Endothelial cell of umbilical vein (primary cell): ENCODE measurements around the gene ZSWIM6. TPM values are rescaled to one million over a fixed set of nuclear protein-coding genes. Genes with fewer than 3 reads are reported as not detected.

Source experiments
- BruUV-seq: library from RNA; stranded (reverse); fragments of 400-500 nt; replicated peaks from 2 replicates; lab custom pipeline; 2021; lab: Mats Ljungman, UMichigan
- CTCF ChIA-PET: fragments of 300-600, 350-600 bp; sonication (Branson Sonifier 250); formaldehyde crosslinking; loops from one replicate; lab custom pipeline; 2021; ENCODE audit warnings: antibody characterized with exemption, inconsistent platforms; lab: Charles Lee
- POLR2A ChIA-PET: fragments of 300-600, 350-600 bp; sonication (Branson Sonifier 250); formaldehyde crosslinking; loops from one replicate; lab custom pipeline; 2021; ENCODE audit warnings: antibody characterized with exemption, inconsistent platforms; lab: Charles Lee
- DNase-seq: peaks from one replicate; pipeline ENCODE4 v3.0.0-alpha.2; 2011; ENCODE audit warnings: low read depth, low spot score
- FAIRE-seq: peaks from 2 replicates; lab custom pipeline; 2011; peaks lifted over from hg19 to GRCh38; lab: Jason Lieb, UNC
- H2AFZ ChIP-seq: 2 replicates; pipeline ENCODE4 v1.6.0; 2012; ENCODE audit warnings: low read depth, low read length, control low read depth, inconsistent platforms
- H3K27ac ChIP-seq: 2 replicates; pipeline ENCODE4 v1.5.1; 2011; ENCODE audit warnings: low read depth, mild to moderate bottlenecking, control low read depth, low read length, moderate library complexity; ENCODE audit not compliant: insufficient read depth
- H3K27me3 ChIP-seq, 2 experiments: 2 replicates each; pipeline versions ENCODE4 v1.6.0 to v1.6.1; 2011; ENCODE audit warnings: low read length in 2 of 2, mixed read lengths in 1 of 2; ENCODE audit not compliant: control insufficient read depth in 2 of 2, insufficient read depth in 2 of 2
- H3K36me3 ChIP-seq, 2 experiments: 2 replicates in 1 of 2; 3 replicates in 1 of 2; pipeline ENCODE4 v1.5.1; 2011; ENCODE audit warnings: low read length in 2 of 2, mild to moderate bottlenecking in 1 of 2, moderate library complexity in 1 of 2; ENCODE audit not compliant: control insufficient read depth in 2 of 2, insufficient read depth in 2 of 2; ENCODE audit errors: extremely low read depth in 1 of 2
- H3K4me1 ChIP-seq: 3 replicates; pipeline ENCODE4 v1.5.1; 2011; ENCODE audit warnings: mild to moderate bottlenecking, low read length; ENCODE audit not compliant: control insufficient read depth, insufficient read depth; ENCODE audit errors: extremely low read depth
- H3K4me2 ChIP-seq: 2 replicates; pipeline ENCODE4 v1.6.1; 2011; ENCODE audit warnings: low read length, control low read depth, mixed read lengths; ENCODE audit not compliant: insufficient read depth
- H3K4me3 ChIP-seq, 3 experiments: fragments of 200-600 bp in 1 of 3; sonication (generic), shearing (Covaris generic) in 1 of 3; replicated peaks in 1 of 3; 2 replicates each; pipeline ENCODE4 v1.5.1; 2011 to 2016; ENCODE audit warnings: control low read depth in 3 of 3, low read length in 3 of 3, mild to moderate bottlenecking in 2 of 3, inconsistent platforms in 1 of 3, low read depth in 1 of 3, moderate library complexity in 1 of 3; ENCODE audit not compliant: insufficient read depth in 1 of 3
- H3K79me2 ChIP-seq: 2 replicates; pipeline ENCODE4 v1.6.0; 2012; ENCODE audit warnings: low read length, inconsistent platforms; ENCODE audit not compliant: control insufficient read depth, insufficient read depth
- H3K9ac ChIP-seq: replicated peaks from 2 replicates; pipeline ENCODE3; 2011; ENCODE audit warnings: low read length, control low read depth; ENCODE audit not compliant: insufficient read depth; ENCODE audit errors: extremely low read depth
- H3K9me1 ChIP-seq: replicated peaks from 3 replicates; pipeline ENCODE4 v1.6.0; 2011; ENCODE audit warnings: mild to moderate bottlenecking, low read length; ENCODE audit not compliant: control insufficient read depth, insufficient read depth; ENCODE audit errors: extremely low read depth
- H3K9me3 ChIP-seq: replicated peaks from 2 replicates; pipeline ENCODE4 v1.5.1; 2012; ENCODE audit warnings: low read length, inconsistent platforms; ENCODE audit not compliant: control insufficient read depth, insufficient read depth
- H4K20me1 ChIP-seq: replicated peaks from 2 replicates; pipeline ENCODE3; 2011; ENCODE audit warnings: mild to moderate bottlenecking, low read length; ENCODE audit not compliant: control insufficient read depth, insufficient read depth; ENCODE audit errors: extremely low read depth
- CTCF ChIP-seq, 2 donors: IDR thresholded peaks; 1 replicate in 1 of 2; 2 replicates in 1 of 2; pipeline ENCODE4 v1.5.1; 2011; ENCODE audit warnings: low read length in 2 of 2, mild to moderate bottlenecking in 2 of 2, moderate library complexity in 2 of 2, control low read depth in 1 of 2, inconsistent platforms in 1 of 2, low read depth in 1 of 2; ENCODE audit not compliant: insufficient read depth in 1 of 2; ENCODE audit errors: extremely low read depth in 1 of 2
- EZH2 ChIP-seq: IDR thresholded peaks from 2 replicates; pipeline ENCODE4 v1.6.1; 2012; ENCODE audit warnings: borderline replicate concordance, low read depth, mild to moderate bottlenecking, moderate library complexity, low read length, inconsistent platforms; ENCODE audit not compliant: severe bottlenecking
- FOS ChIP-seq: IDR thresholded peaks from 2 replicates; pipeline ENCODE4 v1.6.1; 2011; ENCODE audit warnings: mild to moderate bottlenecking, low read length, moderate library complexity, borderline replicate concordance; ENCODE audit not compliant: insufficient read depth
- GATA2 ChIP-seq: IDR thresholded peaks from 2 replicates; pipeline ENCODE4 v1.7.0; 2011; ENCODE audit warnings: low read depth, mild to moderate bottlenecking, moderate library complexity, mixed read lengths, low read length; ENCODE audit not compliant: insufficient read length, insufficient read depth
- JUN ChIP-seq: IDR thresholded peaks from 2 replicates; pipeline ENCODE4 v1.6.1; 2011; ENCODE audit warnings: borderline replicate concordance, low read depth; ENCODE audit not compliant: insufficient read length, insufficient read depth
- MAX ChIP-seq: IDR thresholded peaks from 2 replicates; pipeline ENCODE4 v1.6.1; 2011; ENCODE audit not compliant: insufficient read depth, insufficient read length
- MYC ChIP-seq: IDR thresholded peaks from one replicate; pipeline ENCODE4 v1.6.1; 2011; ENCODE audit warnings: mild to moderate bottlenecking, low read depth, low read length
- POLR2A ChIP-seq: IDR thresholded peaks from 2 replicates; pipeline ENCODE4 v1.6.1; 2012; ENCODE audit warnings: low read depth, mild to moderate bottlenecking, control low read depth, low read length
- POLR2AphosphoS5 ChIP-seq: IDR thresholded peaks from 2 replicates; pipeline ENCODE4 v1.6.1; 2012; ENCODE audit warnings: low read depth, mild to moderate bottlenecking, control low read depth, low read length, moderate library complexity; ENCODE audit not compliant: insufficient read depth
- dilution Hi-C: fragments of 300-500 bp; cut with MboI; formaldehyde crosslinking; loops from one replicate; pipeline ENCODE4 v1.15.0; 2019; ENCODE audit warnings: low sequenced_read_pairs; ENCODE audit not compliant: extremely low pct_ligation_motif_present
- intact Hi-C: fragments of 100-400 bp; cut with micrococcal nuclease; formaldehyde crosslinking; loops from one replicate; pipeline ENCODE4 v1.10.0; 2022
- polyA plus RNA-seq, 4 experiments: library from polyadenylated mRNA; depleted of rRNA in 3 of 4; stranded (reverse) in 3 of 4; unstranded in 1 of 4; fragments of >200 nt; gene quantifications; 2 replicates each; pipeline versions ENCODE4 v1.2.1 to v1.2.3, GENCODE V29; 2011 to 2012; ENCODE audit warnings: missing spikeins in 1 of 4
- total RNA-seq: library from RNA; stranded (reverse); gene quantifications from 2 replicates; pipeline ENCODE4 v1.2.3, GENCODE V29; 2021

Gene ZSWIM6
- total and polyA plus RNA-seq, 2 donors (not counting 3 experiments of a cell fraction or from before 2014, with no cell fraction given) = 14.9 to 25.3 TPM

DNA sequence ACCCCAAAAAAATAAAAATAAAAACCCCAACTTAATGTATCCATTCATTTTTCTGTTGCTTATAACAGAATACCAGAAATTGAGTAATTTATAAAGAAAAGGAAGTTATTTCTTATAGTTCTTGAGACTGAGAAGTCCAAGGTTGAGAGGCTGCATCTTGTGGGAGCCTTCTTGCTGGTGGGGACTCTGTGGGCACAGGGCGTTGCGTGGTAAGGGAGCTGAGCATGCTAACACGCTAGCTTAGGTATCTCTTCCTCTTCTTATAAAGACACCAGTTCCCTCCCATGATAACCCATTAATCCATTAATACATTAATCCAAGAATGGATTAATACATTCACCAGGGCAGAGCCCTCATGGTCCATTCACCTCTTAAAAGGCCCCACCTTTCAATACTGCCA lies 150.9 kb downstream of the ZSWIM6 start:
- Histone ChIP-seq H3K27me3 (no peaks in the 10 kb centered on the region), H3K36me3 (no peaks in the 10 kb centered on the region), H4K20me1 (peaks cover 16% of the 10 kb centered on the region), H2AFZ (no peak overlapping the region), H3K27ac (no peak overlapping the region), H3K4me3 (no peak overlapping the region), H3K4me1 (no peaks in the 10 kb centered on the region), H3K4me2 (no peak overlapping the region), H3K9me1 (no peaks in the 10 kb centered on the region), H3K79me2 (peaks cover 84% of the 10 kb centered on the region), H3K9me3 (no peaks in the 10 kb centered on the region), H3K9ac (no peak overlapping the region)
- BruUV-seq = no TSS peak
- DNase-seq (no peak), FAIRE-seq (no peak)
- ChIA-PET POLR2A (no interaction called here), CTCF (no interaction called here)
- TF ChIP-seq POLR2A = no peak
- TF ChIP-seq FOS = no peak
- TF ChIP-seq MAX = no peak
- no peak for TF ChIP-seq CTCF (IDR thresholded peaks at IDR 0.05; ENCODE audit: extremely low read depth in 1 of 2, insufficient read depth in 1 of 2, low read depth in 1 of 2, low read length in 2 of 2)
- no peak for TF ChIP-seq JUN
- no peak for TF ChIP-seq EZH2
- TF ChIP-seq GATA2 = no peak
- TF ChIP-seq MYC = no peak
- TF ChIP-seq POLR2AphosphoS5 = no peak
- intact Hi-C loops = no loop called here
- dilution Hi-C loops = no loop called here
